Heart right ventricle (tissue), 16 donors: ENCODE measurements around the gene PIR. TPM values are rescaled to one million over a fixed set of nuclear protein-coding genes. Genes with fewer than 3 reads are reported as not detected.
A peak's percentile ranks its signal among the peaks of the same experiment; 100 is the strongest.

Experiments used
- ATAC-seq, 8 donors: fragments of 200-7000 bp; cut with Tn5 transposase; one replicate each; pipeline ENCODE4 v1.9.1; 2020; ENCODE audit warnings: mild to moderate bottlenecking in 8 of 8, moderate library complexity in 8 of 8, moderate number of reproducible peaks in 1 of 8
- DNase-seq, 2 donors: peaks; one replicate each; pipeline ENCODE4 v3.0.0-alpha.2; 2020
- H3K27ac ChIP-seq, 10 donors: fragments of 200-600 bp; sonication (generic) in 2 of 10; one replicate each; pipeline versions ENCODE4 v1.5.0 to v1.8.0; 2020 to 2022; ENCODE audit warnings: mild to moderate bottlenecking in 3 of 10
- H3K27me3 ChIP-seq, 7 donors: fragments of 200-600 bp; one replicate each; pipeline ENCODE4 v1.8.0; 2021 to 2022; ENCODE audit warnings: mild to moderate bottlenecking in 2 of 7
- H3K36me3 ChIP-seq, 9 donors: fragments of 200-600 bp; sonication (generic) in 1 of 9; one replicate each; pipeline versions ENCODE4 v1.5.0 to v1.8.0; 2020 to 2022; ENCODE audit warnings: mild to moderate bottlenecking in 2 of 9
- H3K4me1 ChIP-seq, 9 donors: fragments of 200-600 bp; sonication (generic) in 1 of 9; one replicate each; pipeline versions ENCODE4 v1.5.0 to v1.8.0; 2020 to 2022; ENCODE audit warnings: mild to moderate bottlenecking in 4 of 9
- H3K4me3 ChIP-seq, 10 donors: fragments of 200-600 bp; sonication (generic) in 2 of 10; one replicate each; pipeline versions ENCODE4 v1.5.0 to v1.8.0; 2020 to 2022; ENCODE audit warnings: mild to moderate bottlenecking in 7 of 10, moderate library complexity in 2 of 10
- H3K9me3 ChIP-seq, 11 donors: fragments of 200-600 bp in 10 of 11; sonication (generic) in 2 of 11; one replicate each; pipeline versions ENCODE4 v1.5.0 to v1.8.0; 2013 to 2022; ENCODE audit warnings: mild to moderate bottlenecking in 2 of 11, control low read depth in 1 of 11, moderate library complexity in 1 of 11
- CTCF ChIP-seq, 9 donors: fragments of 200-600 bp; sonication (generic) in 2 of 9; IDR thresholded peaks; one replicate each; pipeline versions ENCODE4 v1.5.0 to v1.8.0; 2021 to 2022; ENCODE audit warnings: antibody characterized with exemption in 9 of 9, mild to moderate bottlenecking in 5 of 9, moderate library complexity in 1 of 9
- WGBS, 2 donors: extraction: QIAGEN DNeasy Blood & Tissue Kit; methylation state at CpG; one replicate each; pipeline ENCODE4 v1.1.7; 2013; ENCODE audit warnings: inconsistent platforms in 1 of 2; 5-methylcytosine and 5-hydroxymethylcytosine counted together
- intact Hi-C, 10 donors: fragments of 100-400 bp; cut with DNase I; formaldehyde crosslinking; loops; one replicate each; pipeline versions ENCODE4 v1.11.1 to v1.14.2; 2022
- polyA plus RNA-seq, 2 donors: library from polyadenylated mRNA; stranded (reverse); fragments of 200-250 nt; gene quantifications; one replicate each; pipeline ENCODE4 v1.2.3, GENCODE V29; 2013
- total RNA-seq, 10 donors: library from RNA; stranded (reverse); fragmentation: NEBNext Ultra II Directional in 3 of 10; extraction: Animal tissue kit (Norgen Biotek cat#: 25700) in 3 of 10; gene quantifications; one replicate each; pipeline versions ENCODE4 v1.2.1 to v1.2.4, GENCODE V29; 2021 to 2023
- donor health status: Arrhythmogenic right ventricular cardiomyopathy.
- donor health status: ischemic (EF 13 %, LVEDD 7.1; RV severe dilation, severe dysfunction).
- donor health status: healthy with polysubstance abuse.
- donor health status: DM: no; HTN: yes; CAD: no.
- donor health status: DM: no; HTN: no; CAD: no.
- donor health status: ischemic (EF 25% LVEDD 6.9; RV normal size, moderate dysfunction).
- donor health status: ischemic (EF 25% LVEDD 5.7; RV mildly dilated, moderate dysfunction).
- donor health status: healthy.
- donor health status: DM: yes; HTN: yes; CAD: no.
- donor health status: Ischemic cardiomyopathy.
- donor health status: ischemic (EF 35%, LVEDD 5.7; RV mildly dilated, moderate dysfunction).
- donor health status: nonischemic (EF 11% LVEDD 7.7; RV severe dilation, severe dysfunction).
- donor health status: DM: yes; HTN: yes; CAD: no.
- donor health status: PGD.
- donor health status: ischemic (EF 29% LVEDD 5.4; RV normal size, mild dysfunction).
- donor health status: nonischemic (EF 23%, LVEDD 6.1; RV moderate dilation, normal function).

Gene PIR
- total and polyA plus RNA-seq, 12 donors = 4.9 to 17.8 (median 9.4) TPM

GRCh38 chrX:15358533-15358932 lies 134.6 kb downstream of the PIR start:
- DNase-seq (no peak), ATAC-seq (no peak)
- TF ChIP-seq CTCF (IDR thresholded peaks at IDR 0.05) = no peak
- peaks cover 0 to 6% (median 0%) of the 10 kb centered on the region in 9 donors for H3K4me1 ChIP-seq
- no peak overlapping the region for H3K27ac ChIP-seq
- H3K36me3 ChIP-seq = no peaks in the 10 kb centered on the region
- no peaks in the 10 kb centered on the region for H3K9me3 ChIP-seq
- 86 to 93% methylated on average over 2 of the region's 2 CpGs for WGBS, 2 donors
- intact Hi-C loops = loop anchor here in 2 of 10 donors (10.0 kb wide), 2 partner anchors 56 to 96 kb away; no protein-coding TSS in a partner anchor
- no peak overlapping the region for H3K4me3 ChIP-seq
- H3K27me3 ChIP-seq = peaks cover 0 to 26% (median 0%) of the 10 kb centered on the region in 7 donors

GRCh38 chrX:15356444-15356843 lies 136.7 kb downstream of the PIR start:
- TF ChIP-seq CTCF (IDR thresholded peaks at IDR 0.05) = no peak
- H3K36me3 ChIP-seq = peaks cover 0 to 5% (median 0%) of the 10 kb centered on the region in 9 donors
- peaks cover 0 to 26% (median 0%) of the 10 kb centered on the region in 7 donors for H3K27me3 ChIP-seq
- H3K9me3 ChIP-seq = no peaks in the 10 kb centered on the region
- H3K4me1 ChIP-seq = peaks cover 0 to 6% (median 0%) of the 10 kb centered on the region in 9 donors
- H3K4me3 ChIP-seq = no peak overlapping the region
- 41 to 78% methylated on average over 1 of the region's 1 CpG for WGBS, 2 donors
- H3K27ac ChIP-seq = no peak overlapping the region
- intact Hi-C loops = loop anchor here in 2 of 10 donors (10.0 kb wide), 2 partner anchors 58 to 98 kb away; no protein-coding TSS in a partner anchor
- ATAC-seq (peak in 4 of 8 donors; percentile 33 to 55 (median 50)), DNase-seq (no peak)

GRCh38 chrX:15350329-15350996 lies 142.7 kb downstream of the PIR start:
- Histone ChIP-seq H3K27me3 (peaks cover 0 to 27% (median 0%) of the 10 kb centered on the region in 7 donors), H3K4me1 (peaks cover 0 to 3% (median 0%) of the 10 kb centered on the region in 9 donors), H3K36me3 (peaks cover 0 to 18% (median 0%) of the 10 kb centered on the region in 9 donors), H3K4me3 (no peak overlapping the region), H3K9me3 (no peaks in the 10 kb centered on the region), H3K27ac (no peak overlapping the region)
- no peak for TF ChIP-seq CTCF (IDR thresholded peaks at IDR 0.05)
- intact Hi-C loops = loop anchor here in 3 of 10 donors (5.0 to 10.0 kb wide), 3 partner anchors 64 to 117 kb away; no protein-coding TSS in a partner anchor
- ATAC-seq (no peak), DNase-seq (no peak)
- 70 to 84% methylated on average over 8 of the region's 8 CpGs for WGBS, 2 donors

GRCh38 chrX:15349046-15349445 lies 144.1 kb downstream of the PIR start:
- peak; percentile 9 to 64 (median 58) for TF ChIP-seq CTCF (IDR thresholded peaks at IDR 0.05)
- intact Hi-C loops = loop anchor here in 8 of 10 donors (2.0 to 10.0 kb wide), 8 partner anchors 46 to 296 kb away; no protein-coding TSS in a partner anchor
- Histone ChIP-seq H3K27ac (no peak overlapping the region), H3K9me3 (no peaks in the 10 kb centered on the region), H3K27me3 (peaks cover 0 to 33% (median 0%) of the 10 kb centered on the region in 7 donors), H3K4me3 (no peak overlapping the region), H3K4me1 (peaks cover 0 to 3% (median 0%) of the 10 kb centered on the region in 9 donors), H3K36me3 (peaks cover 0 to 22% (median 0%) of the 10 kb centered on the region in 9 donors)
- ATAC-seq = peak; percentile 67 to 89 (median 72)
- WGBS, 2 donors = 18 to 30% methylated on average over 2 of the region's 2 CpGs
- peak in 1 of 2 donors; percentile 32 for DNase-seq
